GM12878 (cell line): ENCODE measurements around the gene ZSCAN18.

Experiments used
- CREM ChIP-seq: IDR thresholded peaks from 2 replicates; pipeline ENCODE4 v1.6.1; 2014; ENCODE audit warnings: antibody characterized with exemption, low read depth
- IKZF1 ChIP-seq: fragments of 450-650 bp; conservative IDR thresholded peaks from 2 replicates; pipeline ENCODE4 v1.6.1; 2017; ENCODE audit warnings: antibody characterized with exemption, mild to moderate bottlenecking
- RBBP5 ChIP-seq: fragments of 200-600 bp; sonication (generic); conservative IDR thresholded peaks from 2 replicates; pipeline ENCODE4 v1.6.1; 2016
- ZNF274 ChIP-seq: IDR thresholded peaks from one replicate; pipeline ENCODE4 v1.8.0; 2011; ENCODE audit not compliant: insufficient read length, insufficient read depth
- TF ChIP-seq, protein P1 (sequence below): fragments of 450-650 bp; IDR thresholded peaks from 2 replicates; pipeline ENCODE4 v1.6.1; 2017; ENCODE audit warnings: mild to moderate bottlenecking
- TF ChIP-seq, protein P2 (sequence below): IDR thresholded peaks from 2 replicates; pipeline ENCODE4 v1.6.1; 2012; ENCODE audit warnings: low read depth, low read length, improper control_type of control experiment
- TF ChIP-seq, protein P3 (sequence below), 3 experiments: IDR thresholded peaks in 2 of 3; conservative IDR thresholded peaks in 1 of 3; 2 replicates each; pipeline ENCODE4 v1.5.1; 2011; ENCODE audit warnings: low read depth in 3 of 3, low read length in 3 of 3, mild to moderate bottlenecking in 3 of 3, control low read depth in 2 of 3, moderate library complexity in 2 of 3, inconsistent platforms in 1 of 3, mixed read lengths in 1 of 3; ENCODE audit not compliant: control insufficient read depth in 2 of 3, insufficient read depth in 1 of 3; ENCODE audit errors: extremely low read depth in 1 of 3
- TF ChIP-seq, protein P4 (sequence below): IDR thresholded peaks from 2 replicates; pipeline ENCODE4 v1.6.1; 2012; ENCODE audit warnings: low read depth, low read length, improper control_type of control experiment

DNA sequence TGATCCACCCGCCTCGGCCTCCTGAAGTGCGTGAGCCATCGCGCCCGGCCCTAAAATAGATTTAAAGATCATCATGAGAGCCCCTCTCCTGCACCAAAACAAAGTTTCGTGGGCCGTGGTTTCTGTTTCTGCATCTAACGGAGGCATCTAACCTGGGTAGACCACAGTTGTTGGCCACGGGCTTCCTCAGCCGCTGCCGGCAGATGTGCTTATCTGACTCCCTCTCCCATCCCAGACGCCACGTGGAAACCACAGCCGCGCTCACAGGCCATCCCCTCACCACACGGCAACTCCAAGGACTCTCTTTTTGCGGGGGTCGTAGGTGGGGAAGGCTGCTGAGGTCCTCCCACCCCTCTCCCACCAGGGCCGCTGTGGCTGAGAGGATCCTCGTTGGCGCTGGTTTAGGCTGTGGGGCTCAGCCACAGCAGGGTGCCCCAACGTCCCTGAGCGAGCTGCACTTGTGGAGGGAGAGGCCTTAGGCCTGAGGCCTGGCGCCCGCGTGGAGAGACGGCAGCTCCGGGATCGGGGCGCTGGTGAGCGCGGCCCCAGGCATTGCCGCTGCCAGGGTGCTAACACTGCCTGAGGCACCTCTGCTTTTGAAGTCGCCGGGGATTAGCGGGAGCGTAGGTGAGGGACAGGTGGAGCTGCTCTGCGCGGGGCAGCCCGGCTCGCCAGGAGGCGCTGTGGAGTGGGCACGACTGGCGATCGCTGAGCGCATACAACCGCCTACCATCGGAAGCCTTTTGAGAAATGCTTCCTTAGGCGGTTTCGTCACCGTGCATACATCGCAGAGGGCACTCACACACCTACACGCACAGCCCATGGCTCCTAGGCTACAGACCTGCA, 55.3 kb downstream of the ZSCAN18 start:
- TF ChIP-seq, protein P1, sequence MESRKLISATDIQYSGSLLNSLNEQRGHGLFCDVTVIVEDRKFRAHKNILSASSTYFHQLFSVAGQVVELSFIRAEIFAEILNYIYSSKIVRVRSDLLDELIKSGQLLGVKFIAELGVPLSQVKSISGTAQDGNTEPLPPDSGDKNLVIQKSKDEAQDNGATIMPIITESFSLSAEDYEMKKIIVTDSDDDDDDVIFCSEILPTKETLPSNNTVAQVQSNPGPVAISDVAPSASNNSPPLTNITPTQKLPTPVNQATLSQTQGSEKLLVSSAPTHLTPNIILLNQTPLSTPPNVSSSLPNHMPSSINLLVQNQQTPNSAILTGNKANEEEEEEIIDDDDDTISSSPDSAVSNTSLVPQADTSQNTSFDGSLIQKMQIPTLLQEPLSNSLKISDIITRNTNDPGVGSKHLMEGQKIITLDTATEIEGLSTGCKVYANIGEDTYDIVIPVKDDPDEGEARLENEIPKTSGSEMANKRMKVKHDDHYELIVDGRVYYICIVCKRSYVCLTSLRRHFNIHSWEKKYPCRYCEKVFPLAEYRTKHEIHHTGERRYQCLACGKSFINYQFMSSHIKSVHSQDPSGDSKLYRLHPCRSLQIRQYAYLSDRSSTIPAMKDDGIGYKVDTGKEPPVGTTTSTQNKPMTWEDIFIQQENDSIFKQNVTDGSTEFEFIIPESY, result no peak
- TF ChIP-seq CREM, result no peak
- TF ChIP-seq, protein P2, sequence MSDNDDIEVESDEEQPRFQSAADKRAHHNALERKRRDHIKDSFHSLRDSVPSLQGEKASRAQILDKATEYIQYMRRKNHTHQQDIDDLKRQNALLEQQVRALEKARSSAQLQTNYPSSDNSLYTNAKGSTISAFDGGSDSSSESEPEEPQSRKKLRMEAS, result no peak
- TF ChIP-seq, protein P3, sequence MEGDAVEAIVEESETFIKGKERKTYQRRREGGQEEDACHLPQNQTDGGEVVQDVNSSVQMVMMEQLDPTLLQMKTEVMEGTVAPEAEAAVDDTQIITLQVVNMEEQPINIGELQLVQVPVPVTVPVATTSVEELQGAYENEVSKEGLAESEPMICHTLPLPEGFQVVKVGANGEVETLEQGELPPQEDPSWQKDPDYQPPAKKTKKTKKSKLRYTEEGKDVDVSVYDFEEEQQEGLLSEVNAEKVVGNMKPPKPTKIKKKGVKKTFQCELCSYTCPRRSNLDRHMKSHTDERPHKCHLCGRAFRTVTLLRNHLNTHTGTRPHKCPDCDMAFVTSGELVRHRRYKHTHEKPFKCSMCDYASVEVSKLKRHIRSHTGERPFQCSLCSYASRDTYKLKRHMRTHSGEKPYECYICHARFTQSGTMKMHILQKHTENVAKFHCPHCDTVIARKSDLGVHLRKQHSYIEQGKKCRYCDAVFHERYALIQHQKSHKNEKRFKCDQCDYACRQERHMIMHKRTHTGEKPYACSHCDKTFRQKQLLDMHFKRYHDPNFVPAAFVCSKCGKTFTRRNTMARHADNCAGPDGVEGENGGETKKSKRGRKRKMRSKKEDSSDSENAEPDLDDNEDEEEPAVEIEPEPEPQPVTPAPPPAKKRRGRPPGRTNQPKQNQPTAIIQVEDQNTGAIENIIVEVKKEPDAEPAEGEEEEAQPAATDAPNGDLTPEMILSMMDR (IDR thresholded peaks at IDR 0.05 in 2 of 3, conservative IDR thresholded peaks at IDR 0.05 in 1 of 3; ENCODE audit: control insufficient read depth in 2 of 3, extremely low read depth in 1 of 3, insufficient read depth in 1 of 3, low read depth in 3 of 3, low read length in 3 of 3), result no peak
- no peak for TF ChIP-seq ZNF274
- TF ChIP-seq IKZF1, result no peak
- no peak for TF ChIP-seq RBBP5
- TF ChIP-seq, protein P4, sequence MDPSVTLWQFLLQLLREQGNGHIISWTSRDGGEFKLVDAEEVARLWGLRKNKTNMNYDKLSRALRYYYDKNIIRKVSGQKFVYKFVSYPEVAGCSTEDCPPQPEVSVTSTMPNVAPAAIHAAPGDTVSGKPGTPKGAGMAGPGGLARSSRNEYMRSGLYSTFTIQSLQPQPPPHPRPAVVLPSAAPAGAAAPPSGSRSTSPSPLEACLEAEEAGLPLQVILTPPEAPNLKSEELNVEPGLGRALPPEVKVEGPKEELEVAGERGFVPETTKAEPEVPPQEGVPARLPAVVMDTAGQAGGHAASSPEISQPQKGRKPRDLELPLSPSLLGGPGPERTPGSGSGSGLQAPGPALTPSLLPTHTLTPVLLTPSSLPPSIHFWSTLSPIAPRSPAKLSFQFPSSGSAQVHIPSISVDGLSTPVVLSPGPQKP, result no peak
